HG02610 (cell line): ENCODE data around the gene TSPAN32.

Experiments used
- ATAC-seq: cut with Tn5 transposase; IDR thresholded peaks from one replicate; pipeline ENCODE4 v1.9.1; 2021; ENCODE audit warnings: mild to moderate bottlenecking, moderate library complexity; ENCODE audit not compliant: unreplicated experiment

TSPAN32 gene

GRCh38 chr11:2302896-2303626, 1.2 kb downstream of the TSPAN32 start:
- ATAC-seq: no peak

GRCh38 chr11:2303627-2304505, 2.1 kb downstream of the TSPAN32 start:
- ATAC-seq: no peak

- no peak for ATAC-seq
Measured at GRCh38 chr11:2304506-2305139, 2.8 kb downstream of the TSPAN32 start.

- ATAC-seq: no peak
Measured at GRCh38 chr11:2305140-2305778, 3.4 kb downstream of the TSPAN32 start.

GRCh38 chr11:2305788-2306451, 4.1 kb downstream of the TSPAN32 start:
- ATAC-seq: no peak

- ATAC-seq: no peak
Measured at GRCh38 chr11:2306452-2306823, 4.6 kb downstream of the TSPAN32 start.

GRCh38 chr11:2306877-2307500, 5.2 kb downstream of the TSPAN32 start:
- ATAC-seq: no peak

- ATAC-seq: no peak
Measured at GRCh38 chr11:2307501-2308331, 5.9 kb downstream of the TSPAN32 start.

GRCh38 chr11:2308713-2309112, 6.9 kb downstream of the TSPAN32 start:
- no peak for ATAC-seq

- no peak for ATAC-seq
Measured at GRCh38 chr11:2309251-2310072, 7.6 kb downstream of the TSPAN32 start.

- ATAC-seq: no peak
Measured at GRCh38 chr11:2310073-2310785, 8.4 kb downstream of the TSPAN32 start.

GRCh38 chr11:2310786-2311352, 9.1 kb downstream of the TSPAN32 start:
- ATAC-seq: no peak

- no peak for ATAC-seq
Measured at GRCh38 chr11:2311353-2312133, 9.7 kb downstream of the TSPAN32 start.

- ATAC-seq: no peak
Measured at GRCh38 chr11:2312232-2313042, 10.6 kb downstream of the TSPAN32 start.

GRCh38 chr11:2313051-2313951, 11.5 kb downstream of the TSPAN32 start:
- no peak for ATAC-seq
